GM19043 (cell line): ENCODE measurements around the gene CHCHD3.

Experiments used
- ATAC-seq: cut with Tn5 transposase; IDR thresholded peaks from one replicate; pipeline ENCODE4 v1.9.1; 2021; ENCODE audit warnings: low read depth; ENCODE audit not compliant: unreplicated experiment

CHCHD3 gene

GRCh38 chr7:132760244-132760623, 321.7 kb downstream of the CHCHD3 start:
- no peak for ATAC-seq

DNA sequence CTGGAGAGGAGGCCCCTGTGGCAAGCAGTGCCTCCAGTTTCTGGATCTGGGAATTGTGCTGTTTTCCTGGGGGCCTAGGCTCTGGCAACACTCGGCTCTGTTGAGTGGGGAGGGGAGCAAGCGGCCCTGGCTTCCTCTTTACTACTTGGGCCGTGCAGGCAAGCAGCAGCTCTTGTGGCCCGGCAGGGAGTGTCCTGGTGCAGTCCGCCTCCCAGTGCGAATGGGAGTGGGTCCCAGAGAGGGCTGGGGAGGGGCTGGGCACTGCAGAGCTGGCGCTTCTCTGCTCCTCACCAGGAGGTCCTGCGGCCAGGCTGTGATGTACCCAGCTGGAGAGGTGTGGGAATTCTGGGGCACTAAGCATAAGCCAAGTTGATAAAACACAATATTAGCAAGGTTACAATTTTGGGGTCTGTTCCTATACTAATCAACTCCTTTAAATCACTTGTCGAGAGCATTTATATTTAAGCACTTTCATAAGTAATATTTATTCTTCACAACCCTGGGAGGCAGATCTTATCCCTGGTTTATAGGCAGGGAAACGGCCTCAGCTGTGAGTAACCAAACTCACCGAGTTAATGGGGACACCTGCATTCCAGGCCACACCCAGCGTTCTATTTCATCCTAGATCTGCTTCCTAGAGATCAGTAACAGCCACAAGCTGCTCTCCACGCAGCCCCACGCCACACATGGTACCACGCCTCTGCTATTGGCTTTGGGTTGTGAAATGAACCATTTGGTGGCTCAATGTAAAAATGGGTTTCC, 322.2 kb downstream of the CHCHD3 start:
- no peak for ATAC-seq

GRCh38 chr7:132758986-132759385, 322.9 kb downstream of the CHCHD3 start:
- no peak for ATAC-seq

GRCh38 chr7:132757783-132758182, 324.1 kb downstream of the CHCHD3 start:
- ATAC-seq: no peak

- no peak for ATAC-seq
These were observed 325.4 kb downstream of the CHCHD3 start for GRCh38 chr7:132756484-132756990.

DNA sequence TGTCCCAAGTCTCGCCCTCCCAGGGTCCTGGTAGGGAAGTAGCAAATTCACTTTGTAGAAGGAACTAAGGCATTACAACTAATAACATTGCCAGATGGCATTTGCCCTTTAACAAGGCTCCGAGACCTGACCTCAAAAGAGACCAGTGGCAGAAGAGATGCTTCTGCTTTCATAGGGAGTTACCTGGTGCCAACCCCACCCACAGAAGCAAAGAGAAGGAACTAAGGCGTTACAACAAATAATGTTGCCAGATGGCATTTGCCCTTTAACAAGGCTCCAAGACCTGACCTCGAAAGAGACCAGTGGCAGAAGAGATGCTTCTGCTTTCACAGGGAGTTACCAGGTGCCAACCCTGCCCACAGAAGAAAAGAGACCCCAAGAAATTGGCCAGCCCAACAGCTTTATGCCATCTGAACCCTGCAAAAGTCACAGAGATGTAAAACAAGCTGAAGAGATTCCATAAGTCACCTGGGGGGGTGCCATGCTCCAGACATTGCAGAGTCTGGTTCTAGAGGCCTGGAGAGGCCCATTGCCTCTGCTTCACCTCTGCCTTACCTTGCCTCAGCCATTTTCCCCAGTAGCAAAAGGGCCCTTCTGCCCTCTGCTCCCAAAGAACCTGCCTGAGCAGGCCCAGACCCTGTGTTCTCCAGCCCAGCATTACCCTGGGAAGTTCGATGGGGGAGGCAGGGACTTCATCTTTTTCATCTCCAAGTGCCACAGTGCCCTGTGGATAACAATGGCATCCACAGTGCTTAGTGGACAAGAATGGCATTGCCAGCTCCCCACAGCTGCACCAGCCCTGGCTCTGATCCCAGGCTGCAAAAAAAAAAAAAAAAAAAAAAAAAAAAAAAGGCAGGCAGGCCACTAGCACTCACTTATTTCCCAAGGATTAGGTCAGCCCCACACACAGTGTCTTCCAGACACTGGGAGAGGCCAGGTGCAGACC, 326.1 kb downstream of the CHCHD3 start:
- no peak for ATAC-seq

GRCh38 chr7:132752431-132752830, 329.5 kb downstream of the CHCHD3 start:
- no peak for ATAC-seq

DNA sequence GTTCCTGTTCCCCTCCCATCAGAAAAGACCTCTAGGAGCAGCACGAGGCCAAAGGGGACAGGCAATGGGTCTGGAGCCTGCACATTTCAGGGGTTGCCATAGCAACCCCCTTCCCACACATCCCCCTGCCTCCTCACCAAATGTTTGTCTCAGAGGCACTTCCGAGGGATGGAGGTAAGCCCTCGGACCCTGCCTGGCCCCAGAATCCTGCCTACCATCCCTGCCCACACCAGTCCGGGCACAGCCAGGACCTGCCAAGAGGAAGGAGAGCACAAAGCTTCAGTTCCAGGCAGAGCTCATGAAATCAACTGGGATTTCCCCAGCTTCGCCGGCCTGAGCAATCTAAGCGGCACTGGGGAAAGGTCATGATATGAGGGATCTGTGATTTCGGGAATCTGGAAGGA, 330.6 kb downstream of the CHCHD3 start:
- no peak for ATAC-seq

DNA sequence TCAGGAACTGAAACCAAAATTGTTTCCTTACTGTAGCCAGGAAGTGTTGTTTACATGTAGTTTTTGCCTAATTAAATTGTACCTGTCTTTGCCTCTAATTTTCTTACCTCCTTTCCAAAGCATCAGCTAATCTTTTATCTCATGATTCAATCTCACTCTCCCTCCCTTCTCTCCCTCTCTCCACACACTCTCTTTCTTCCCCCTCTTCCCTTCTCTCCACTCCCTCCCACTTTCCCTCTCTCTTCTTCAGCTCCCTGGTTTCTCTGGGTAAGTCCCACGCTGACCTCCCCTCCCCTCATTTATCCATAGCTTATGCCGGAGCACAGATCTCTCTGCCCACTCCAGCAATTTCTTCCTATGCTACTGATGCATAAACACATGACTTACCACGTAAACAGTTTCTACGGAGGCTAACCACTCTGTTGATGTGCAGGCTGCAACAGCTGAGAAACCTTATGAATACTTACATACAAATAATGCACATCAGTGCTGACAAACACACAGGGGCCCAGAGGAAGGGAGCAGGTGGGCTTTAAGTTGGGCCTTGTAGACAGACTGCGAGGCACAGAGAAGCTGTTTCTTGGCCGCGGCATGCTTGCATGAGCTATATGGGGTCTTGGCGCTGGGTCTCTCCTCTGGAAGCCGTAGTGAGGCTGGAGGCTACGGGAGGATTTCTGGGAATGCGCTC, 331.2 kb downstream of the CHCHD3 start:
- no peak for ATAC-seq

- ATAC-seq: no peak
These were observed 331.8 kb downstream of the CHCHD3 start for GRCh38 chr7:132750096-132750495.

- no peak for ATAC-seq
These were observed 336.4 kb downstream of the CHCHD3 start for GRCh38 chr7:132745510-132745909.

- ATAC-seq: no peak
These were observed 337.9 kb downstream of the CHCHD3 start for GRCh38 chr7:132743974-132744373.

- no peak for ATAC-seq
These were observed 339.7 kb downstream of the CHCHD3 start for GRCh38 chr7:132742189-132742612.

- ATAC-seq: no peak
These were observed 341.7 kb downstream of the CHCHD3 start for GRCh38 chr7:132740176-132740575.

DNA sequence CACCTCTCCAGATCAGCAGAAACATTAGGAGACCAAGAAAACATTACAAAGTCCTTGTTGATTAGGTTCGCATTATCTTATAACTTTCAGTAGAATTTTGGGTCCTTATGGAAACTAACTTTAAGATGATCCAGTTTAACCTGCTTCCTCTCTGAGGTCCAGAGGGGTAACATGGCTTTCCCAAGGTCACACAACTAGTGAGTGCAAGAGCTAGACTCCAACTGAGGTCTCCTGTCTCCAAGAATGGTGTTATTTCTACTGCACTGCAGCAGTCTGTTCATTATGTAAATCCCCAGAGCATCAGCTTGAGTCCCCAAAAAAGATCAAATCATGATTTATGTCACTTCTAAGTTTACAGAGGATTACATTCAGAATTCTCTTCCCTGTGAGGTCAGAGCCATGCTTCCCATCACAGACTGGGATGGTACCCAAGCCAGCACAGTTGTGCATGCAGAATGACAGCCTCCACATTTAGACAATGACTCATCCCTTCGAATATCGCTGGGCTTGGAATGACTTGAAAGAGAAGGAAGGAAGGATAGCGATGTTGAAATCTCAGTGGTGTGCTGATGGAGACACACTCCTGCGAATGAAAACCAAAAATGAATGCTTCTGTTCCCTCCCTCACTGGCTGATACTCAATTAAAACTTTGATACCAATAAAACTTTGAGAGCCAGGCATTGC, 342.5 kb downstream of the CHCHD3 start:
- no peak for ATAC-seq

DNA sequence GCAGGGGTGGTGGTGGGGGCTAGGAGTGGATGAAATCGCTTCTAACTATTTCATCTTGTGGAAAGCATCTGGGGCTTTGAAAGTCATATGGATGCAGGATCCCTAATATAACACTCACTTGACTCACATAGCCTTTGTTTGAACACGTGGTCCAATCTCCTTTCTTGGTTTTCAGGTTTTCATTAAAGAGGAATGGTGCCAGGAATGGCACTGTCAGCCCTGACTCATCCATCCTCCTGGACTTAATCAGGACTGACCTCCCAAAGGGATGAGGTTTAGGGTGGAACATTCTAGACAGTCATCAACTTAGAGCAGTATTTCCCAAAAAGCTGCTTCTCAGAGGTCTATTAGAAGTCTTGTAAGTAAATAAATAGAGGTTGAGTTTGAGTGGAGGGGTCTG, 343.6 kb downstream of the CHCHD3 start:
- no peak for ATAC-seq

DNA sequence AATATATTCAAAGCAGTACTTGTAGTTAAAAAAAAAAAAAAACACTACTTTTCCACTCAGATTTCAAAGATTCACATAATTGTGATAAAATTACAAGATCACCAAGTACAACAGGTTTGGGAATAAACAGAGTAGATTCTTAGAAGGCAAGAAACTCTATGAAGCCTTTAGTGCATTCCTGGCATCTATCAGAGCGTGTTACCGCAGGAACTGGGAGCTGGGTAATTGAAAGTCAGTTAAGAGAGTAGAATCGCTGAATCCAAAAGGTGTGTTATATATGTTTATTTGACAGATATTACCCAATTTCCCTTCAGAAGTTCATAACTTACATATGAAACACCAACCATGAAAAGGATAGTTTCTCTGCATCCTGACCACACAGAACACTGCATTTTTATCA, 346.4 kb downstream of the CHCHD3 start:
- ATAC-seq: no peak
